GM04504 (cell line): Measurements from ENCODE around the gene VCAN.

Experiments
- DNase-seq: peaks from one replicate; pipeline ENCODE4 v3.0.0-alpha.2; 2012; ENCODE audit warnings: low read depth

VCAN gene

DNA sequence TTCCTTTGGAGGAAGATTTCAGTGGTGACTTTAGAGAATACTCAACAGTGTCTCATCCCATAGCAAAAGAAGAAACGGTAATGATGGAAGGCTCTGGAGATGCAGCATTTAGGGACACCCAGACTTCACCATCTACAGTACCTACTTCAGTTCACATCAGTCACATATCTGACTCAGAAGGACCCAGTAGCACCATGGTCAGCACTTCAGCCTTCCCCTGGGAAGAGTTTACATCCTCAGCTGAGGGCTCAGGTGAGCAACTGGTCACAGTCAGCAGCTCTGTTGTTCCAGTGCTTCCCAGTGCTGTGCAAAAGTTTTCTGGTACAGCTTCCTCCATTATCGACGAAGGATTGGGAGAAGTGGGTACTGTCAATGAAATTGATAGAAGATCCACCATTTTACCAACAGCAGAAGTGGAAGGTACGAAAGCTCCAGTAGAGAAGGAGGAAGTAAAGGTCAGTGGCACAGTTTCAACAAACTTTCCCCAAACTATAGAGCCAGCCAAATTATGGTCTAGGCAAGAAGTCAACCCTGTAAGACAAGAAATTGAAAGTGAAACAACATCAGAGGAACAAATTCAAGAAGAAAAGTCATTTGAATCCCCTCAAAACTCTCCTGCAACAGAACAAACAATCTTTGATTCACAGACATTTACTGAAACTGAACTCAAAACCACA, 67.4 kb downstream of the VCAN start:
- no peak for DNase-seq

DNA sequence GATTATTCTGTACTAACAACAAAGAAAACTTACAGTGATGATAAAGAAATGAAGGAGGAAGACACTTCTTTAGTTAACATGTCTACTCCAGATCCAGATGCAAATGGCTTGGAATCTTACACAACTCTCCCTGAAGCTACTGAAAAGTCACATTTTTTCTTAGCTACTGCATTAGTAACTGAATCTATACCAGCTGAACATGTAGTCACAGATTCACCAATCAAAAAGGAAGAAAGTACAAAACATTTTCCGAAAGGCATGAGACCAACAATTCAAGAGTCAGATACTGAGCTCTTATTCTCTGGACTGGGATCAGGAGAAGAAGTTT, 67.9 kb downstream of the VCAN start:
- DNase-seq: no peak

DNA sequence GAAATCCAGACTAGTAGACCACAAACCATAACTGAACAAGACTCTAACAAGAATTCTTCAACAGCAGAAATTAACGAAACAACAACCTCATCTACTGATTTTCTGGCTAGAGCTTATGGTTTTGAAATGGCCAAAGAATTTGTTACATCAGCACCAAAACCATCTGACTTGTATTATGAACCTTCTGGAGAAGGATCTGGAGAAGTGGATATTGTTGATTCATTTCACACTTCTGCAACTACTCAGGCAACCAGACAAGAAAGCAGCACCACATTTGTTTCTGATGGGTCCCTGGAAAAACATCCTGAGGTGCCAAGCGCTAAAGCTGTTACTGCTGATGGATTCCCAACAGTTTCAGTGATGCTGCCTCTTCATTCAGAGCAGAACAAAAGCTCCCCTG, 68.6 kb downstream of the VCAN start:
- DNase-seq: no peak

DNA sequence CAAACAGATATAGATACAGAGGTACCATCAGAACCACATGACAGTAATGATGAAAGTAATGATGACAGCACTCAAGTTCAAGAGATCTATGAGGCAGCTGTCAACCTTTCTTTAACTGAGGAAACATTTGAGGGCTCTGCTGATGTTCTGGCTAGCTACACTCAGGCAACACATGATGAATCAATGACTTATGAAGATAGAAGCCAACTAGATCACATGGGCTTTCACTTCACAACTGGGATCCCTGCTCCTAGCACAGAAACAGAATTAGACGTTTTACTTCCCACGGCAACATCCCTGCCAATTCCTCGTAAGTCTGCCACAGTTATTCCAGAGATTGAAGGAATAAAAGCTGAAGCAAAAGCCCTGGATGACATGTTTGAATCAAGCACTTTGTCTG, 69.2 kb downstream of the VCAN start:
- DNase-seq: no peak

DNA sequence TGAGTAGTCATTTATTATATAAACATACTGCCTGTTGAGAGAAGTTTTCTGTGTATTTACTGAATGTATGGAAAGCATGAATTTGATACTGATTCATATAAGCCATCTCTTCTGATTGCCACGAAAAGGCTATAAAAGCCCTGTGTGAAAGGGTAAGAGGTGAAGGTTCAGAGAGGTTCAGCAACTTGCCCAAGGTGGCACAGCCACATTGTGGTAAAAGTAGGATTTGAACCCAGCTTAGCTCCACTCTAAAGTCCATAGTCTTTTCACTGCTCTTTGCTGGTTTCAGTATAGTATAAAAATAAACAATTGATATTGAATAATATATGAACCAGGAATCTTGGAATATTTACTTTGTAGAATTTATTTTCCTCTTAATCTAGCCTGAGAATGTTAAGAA, 71.3 kb downstream of the VCAN start:
- no peak for DNase-seq

DNA sequence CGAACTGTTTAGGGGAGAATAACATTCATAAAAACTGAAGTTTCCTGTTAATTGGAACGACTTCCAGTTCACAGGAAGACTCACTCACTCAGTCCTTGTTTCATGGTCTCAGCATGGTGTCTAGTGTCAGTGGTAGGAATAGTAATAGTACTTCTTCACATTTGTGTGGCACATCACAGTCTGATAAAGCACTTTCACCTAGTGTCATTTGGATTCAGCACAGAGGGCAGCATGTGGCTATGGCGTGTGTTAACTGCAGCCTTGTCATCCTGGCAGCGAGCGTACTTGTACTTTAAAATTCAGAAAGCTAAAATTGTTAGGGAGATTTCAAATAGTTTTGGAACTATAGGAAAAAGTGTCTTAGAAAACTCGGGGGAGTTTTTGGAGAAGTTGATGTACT, 72.4 kb downstream of the VCAN start:
- DNase-seq: no peak

DNA sequence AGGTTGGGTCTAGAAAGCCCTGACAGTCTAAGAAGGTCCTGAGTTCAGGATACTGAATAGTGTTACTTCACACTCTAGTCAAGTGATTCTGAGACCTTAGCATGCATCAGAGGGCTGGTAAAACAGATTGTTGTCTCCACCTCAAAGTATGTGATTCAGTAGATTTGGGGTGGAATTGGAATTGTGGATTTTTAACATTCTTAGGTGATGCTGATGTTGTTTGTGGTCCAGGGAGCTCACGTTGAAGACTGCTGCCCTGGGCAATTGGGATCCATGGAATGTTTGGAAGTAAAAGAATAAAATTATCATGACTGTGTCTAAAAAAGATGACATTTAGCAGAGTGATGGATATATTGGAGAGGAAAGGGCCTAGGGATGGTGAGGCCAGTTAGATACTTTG, 75.6 kb downstream of the VCAN start:
- no peak for DNase-seq

DNA sequence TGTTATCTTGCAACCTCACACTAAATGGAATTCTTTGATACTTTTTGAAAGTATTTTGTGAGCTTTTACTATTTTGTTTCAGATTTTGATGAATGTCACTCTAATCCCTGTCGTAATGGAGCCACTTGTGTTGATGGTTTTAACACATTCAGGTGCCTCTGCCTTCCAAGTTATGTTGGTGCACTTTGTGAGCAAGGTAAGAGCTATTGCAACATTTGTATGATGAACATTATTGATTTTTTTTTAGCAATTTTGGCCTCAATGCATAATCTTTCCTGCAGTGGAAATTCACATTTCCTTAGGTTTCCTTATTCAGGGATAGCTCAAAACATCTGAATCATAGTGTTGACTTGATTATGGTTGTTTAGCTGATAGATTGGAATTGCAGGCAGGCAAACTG, 76.3 kb downstream of the VCAN start:
- no peak for DNase-seq

DNA sequence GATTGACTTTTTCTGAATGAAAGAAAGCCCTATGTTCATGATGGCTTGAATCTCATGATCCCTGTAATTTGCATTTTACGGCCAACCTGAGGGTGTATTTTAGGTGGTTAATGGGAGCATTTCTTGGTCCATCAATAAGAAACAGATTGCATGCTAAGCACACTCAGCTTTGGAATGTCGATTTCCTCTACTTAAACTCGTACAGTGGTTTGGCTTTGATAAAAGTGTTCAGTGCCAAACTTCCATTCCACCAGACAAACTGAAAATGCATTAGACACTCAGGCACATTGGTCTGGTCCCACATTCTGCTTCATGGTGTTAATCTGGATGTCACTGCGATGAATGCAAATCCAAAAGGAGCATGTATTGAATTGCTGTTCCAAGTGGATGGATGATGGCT, 77.0 kb downstream of the VCAN start:
- peak; percentile 48 for DNase-seq

DNA sequence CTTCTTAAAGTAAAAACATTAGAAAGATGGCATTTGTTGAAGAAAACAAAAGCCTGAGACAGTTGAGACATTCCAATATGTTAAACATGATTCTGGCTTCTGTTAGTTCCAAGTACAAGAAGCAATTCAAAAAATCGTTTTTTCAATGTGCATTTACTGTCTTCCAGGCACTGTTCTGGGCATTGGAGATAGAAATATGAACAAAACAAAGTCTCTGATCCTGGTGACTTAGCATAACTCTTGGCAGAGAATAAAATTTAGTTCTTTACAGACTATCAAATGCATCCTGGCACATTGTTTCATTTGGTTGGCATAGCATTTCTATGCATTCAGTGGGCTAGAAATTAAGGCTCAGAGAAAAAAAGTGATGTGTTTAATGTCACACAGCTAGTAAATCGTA, 77.5 kb downstream of the VCAN start:
- no peak for DNase-seq

DNA sequence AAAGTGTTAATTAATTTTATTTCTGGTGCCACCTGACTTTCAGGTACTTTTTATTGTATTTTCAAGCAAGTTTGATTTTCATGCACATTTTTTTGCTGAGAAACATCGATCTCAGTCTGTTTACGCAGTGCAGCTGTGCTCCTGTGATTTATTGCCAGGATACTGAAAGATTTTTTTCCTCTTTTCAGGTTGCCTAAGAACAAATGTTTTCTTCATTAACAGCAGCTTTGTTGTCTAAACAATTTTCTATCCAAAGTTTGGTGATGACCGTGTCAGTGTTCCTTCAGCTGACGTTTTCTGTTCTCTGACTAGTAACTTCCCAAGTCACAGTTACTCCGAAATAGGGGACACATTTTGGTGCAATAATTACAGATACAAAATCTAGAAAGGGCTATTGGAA, 78.1 kb downstream of the VCAN start:
- no peak for DNase-seq

DNA sequence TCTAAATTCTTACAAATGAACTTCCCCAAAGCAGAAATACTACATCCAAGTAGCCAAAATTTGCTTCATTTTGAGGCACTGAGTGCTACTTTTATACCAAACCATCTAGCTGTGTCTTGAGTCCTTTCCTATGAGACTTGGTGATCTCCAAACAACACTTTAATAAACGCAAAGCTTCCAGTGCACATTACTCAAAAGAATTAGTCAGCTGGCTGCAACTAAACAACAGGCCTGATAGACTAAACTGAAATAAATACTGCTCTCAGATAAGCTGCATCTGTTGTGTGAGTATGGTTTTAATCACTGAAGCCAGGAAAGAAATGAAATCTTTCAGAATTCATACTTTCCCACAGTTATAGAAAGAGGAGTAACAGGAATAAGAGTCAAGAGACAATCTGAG, 80.3 kb downstream of the VCAN start:
- no peak for DNase-seq

DNA sequence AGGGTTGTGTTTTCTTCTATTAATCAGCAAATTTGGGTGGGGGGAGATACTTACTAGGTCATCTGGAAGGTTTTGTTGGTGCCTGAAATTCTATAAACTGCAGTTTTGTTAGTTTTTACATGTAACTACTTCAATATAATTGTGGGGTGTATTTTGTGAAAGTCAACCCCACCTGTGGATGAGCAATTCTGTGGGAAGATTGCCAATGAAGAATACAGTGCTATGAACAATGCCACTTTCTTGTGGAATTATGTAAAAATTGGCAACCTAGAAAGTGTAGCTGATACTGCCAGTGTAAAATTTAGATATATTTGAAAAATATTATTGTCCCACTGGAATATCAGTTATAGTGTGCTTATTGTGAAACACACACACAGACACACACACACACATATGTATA, 80.7 kb downstream of the VCAN start:
- no peak for DNase-seq

DNA sequence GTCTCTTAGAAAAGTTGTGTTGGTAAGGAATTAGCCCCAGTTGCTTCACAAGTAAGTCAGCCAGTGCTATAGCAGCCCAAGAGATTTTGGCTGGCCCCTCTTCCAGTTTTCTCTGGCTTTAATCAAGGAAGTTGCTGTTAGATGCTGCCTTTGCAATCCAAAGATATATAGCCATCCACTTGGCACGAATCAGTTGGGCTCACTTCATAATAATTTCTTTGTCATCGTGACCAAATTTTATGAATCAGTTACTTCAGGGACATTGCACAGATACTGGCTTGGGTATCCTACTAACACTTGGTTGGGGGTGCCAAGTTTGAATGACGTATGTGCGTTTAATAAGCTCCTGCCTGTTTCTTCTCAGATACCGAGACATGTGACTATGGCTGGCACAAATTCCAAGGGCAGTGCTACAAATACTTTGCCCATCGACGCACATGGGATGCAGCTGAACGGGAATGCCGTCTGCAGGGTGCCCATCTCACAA, 81.5 kb downstream of the VCAN start:
- DNase-seq: no peak

DNA sequence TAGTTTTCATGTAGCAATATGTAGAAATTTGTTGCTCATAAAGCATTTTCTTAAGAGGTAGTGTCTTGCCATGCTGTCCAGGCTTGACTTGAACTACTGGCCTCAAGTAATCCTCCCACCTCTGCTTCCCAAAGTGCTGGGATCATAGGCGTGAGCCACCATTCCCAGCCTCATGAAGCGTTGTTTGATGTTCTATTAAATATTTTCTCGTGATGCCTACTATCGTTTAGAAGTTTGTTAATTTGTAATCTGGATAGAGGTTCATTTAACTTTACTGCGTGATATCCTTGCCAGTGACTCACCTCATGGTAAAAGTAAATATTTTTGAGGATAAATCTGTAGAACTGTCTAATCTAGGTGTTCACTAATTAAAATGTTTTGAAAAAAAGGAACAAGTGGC, 82.6 kb downstream of the VCAN start:
- DNase-seq: no peak

DNA sequence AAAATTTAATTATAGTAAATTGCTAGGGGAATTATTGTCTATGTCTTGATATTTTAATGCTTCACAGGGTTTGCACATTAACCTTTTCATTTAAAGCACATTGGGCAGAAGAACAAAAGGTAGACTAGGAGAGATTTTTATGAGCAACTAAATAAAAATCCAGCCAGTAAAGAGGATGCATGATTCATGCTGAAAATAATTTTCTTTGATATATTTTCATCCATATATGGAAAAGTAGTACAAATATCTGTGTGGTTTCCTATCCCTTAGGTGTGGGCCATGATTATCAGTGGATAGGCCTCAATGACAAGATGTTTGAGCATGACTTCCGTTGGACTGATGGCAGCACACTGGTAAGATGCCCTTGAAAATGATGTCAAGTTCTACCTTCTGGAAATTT, 83.1 kb downstream of the VCAN start:
- DNase-seq: no peak

DNA sequence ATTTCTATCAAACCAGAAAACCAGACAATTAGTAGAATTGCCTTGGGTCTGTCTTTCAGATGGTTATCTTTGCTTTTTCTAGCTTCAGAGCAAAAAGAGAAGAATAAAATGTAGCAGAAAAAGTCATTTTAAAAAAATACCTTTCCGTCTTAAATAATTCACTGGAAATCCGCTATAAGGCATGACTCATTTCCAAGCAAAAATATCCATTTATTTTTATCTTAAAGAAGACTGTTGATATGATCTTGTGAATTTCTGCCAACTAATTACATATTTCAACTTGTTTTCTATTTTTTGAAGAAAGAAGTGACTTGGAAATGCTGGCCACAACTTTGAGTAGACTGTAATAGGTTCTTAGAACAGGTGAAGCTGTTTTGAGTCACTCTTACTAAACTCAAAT, 83.7 kb downstream of the VCAN start:
- DNase-seq: no peak

DNA sequence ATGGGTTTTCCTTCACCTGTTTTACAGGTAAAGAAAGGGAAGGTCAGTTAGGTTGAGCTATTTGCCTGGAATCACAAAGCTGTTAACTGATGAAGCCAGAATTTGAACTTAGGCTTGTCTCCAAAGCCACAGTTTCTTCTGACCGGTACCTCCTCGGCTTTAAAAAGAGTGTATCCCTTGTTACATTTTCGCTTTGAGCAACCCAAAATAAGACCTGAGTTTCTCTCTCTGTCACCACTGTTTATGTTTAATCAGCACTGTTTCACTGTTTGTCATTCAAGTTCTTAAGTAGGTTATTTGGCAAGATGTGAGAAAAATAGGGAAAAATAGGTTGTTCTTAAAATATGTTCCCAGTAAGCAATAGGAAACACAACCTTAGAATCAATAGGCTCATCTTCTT, 84.6 kb downstream of the VCAN start:
- no peak for DNase-seq

DNA sequence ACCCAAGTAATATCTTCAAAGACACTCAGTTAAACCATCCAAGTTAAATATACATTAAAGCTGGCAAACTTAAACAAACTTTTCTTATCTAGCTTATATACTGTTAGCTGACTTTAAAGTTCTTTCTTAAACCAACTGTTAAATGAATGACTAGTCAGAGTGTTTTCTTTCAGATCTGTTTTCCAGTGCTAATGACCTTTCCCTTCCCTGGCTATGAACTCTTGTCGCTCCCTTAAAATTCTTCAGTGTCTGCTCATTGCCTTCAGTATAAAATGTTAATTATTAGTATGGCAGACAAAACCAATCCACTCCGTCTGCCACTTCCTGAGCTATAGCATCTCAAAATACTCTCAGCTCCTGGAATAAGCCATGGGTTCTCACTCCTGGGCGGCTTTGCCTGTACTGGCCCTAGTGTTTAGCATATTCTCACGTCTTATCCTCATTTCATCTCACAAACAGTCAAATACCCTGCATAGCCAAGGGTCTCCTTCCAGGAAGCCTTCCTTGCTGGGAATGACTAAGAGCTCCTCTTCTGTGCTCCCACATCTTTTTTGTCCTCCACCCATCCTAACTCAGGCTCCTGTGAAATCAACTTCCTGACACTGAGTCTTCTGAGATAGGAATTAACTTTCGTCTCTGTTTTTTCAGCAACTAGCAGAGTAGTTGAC, 87.7 kb downstream of the VCAN start:
- no peak for DNase-seq

DNA sequence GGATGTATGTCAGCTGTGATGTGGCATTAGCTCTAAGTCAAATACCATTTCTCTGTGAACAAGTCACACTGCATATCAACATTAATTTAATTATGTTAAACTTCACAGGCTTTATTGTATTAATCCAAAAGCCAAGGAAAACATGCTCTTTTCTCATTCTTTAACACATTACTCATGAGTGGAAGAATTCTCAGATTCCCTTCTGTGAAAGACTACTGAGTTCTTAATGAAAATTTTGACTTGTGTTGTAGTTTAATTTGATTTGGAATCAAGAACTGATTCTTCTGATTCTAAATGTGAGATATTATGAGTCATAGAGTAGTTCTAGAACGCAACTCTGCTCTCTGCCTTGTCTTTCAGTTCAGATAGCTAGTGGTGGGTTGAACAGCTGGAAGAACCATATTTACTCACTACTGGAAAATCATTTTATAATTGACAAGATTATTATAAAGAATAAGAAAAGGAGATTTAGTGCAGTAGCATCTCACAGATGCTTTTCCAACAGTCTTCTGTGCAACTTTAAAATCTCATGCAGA, 90.6 kb downstream of the VCAN start:
- no peak for DNase-seq

DNA sequence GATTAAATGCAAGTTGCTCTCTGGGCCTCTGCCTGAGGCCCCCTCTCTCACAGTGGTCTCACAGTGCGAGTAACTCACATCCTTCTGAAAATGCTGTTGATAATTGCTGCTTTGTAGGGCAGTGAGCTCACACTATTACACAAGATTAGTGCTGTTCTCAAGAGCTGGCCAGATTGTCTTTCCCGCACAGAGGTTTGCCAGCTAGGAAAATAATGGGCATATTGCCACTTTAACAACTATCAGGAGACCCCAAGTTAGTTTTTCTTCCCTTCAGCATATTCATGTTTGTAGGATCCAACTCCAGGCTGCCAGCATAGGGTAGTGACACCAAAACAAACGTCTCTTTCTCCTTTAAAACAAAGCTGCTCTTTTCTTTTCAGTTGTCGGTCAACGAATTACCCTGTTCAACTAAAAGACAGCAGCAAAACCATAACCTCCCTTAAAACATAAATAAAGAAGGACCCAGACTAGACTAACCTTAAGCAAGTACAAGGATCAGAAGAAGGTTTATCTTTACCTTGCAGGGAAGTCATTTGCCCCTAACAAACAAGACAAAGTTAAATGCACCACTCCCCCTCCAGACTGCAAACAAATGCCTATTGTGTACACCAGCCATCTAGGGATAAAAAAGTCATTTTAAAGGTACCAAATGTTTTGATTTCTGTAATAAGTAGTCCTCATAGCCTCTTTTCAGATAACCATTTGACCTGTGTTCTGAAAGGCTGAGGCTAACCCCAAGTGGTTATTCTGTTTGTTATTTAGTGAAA, 91.4 kb downstream of the VCAN start:
- no peak for DNase-seq

DNA sequence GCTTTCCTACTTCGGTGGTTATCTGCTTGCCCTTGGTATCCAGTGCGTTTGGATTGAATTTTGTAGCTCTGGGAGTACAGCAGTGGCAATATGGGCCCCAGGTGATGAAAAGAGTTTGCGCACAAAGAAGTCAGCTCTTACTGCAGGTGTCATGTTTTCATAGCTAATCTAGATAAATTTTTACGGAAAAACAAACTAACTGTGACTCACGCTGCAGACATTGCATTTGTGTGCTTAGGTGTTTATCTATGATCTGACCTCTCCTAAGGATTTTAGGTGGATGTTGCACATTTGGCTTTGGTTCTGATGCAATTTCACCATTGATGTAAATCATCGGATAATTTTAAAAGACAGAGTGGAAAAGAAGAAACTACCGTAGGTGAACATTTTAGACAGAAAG, 92.1 kb downstream of the VCAN start:
- no peak for DNase-seq

DNA sequence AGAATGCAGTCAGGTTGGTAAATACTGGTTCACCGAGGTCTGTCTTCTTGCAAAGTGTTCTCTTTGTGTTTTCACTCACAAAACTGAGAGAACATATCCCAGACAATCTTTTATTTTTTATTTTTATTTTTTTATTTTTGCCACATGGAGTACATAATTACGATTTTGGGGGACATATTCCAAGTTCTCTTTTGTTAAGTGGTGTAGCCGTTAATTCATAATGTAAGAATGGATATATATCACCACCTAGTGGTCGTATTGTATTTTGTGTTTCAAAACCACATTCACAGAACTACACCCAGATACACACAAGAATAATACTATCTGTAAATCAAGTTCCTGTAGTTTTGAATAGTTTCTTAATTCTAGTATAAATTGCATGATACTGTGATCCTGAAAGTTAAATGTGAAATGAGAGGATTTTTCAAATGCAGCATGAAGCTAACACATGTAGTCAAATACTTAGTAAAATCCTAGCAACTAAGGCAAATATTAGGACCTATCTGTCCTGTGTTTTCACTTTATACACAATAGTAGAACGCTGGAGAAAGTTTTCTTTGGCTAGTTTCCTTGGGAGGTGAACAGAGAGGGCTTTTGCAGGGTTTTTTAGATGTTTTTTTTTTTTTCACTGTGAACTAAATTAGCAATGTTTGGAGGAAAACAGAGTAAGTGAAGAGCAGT, 92.7 kb downstream of the VCAN start:
- no peak for DNase-seq
